D721Med (cell line): ENCODE results near the gene HPSE2.

Experiments used
- DNase-seq: peaks from one replicate; pipeline ENCODE4 v3.0.0; 2011; ENCODE audit warnings: low spot score; ENCODE audit not compliant: insufficient read length
- FAIRE-seq: peaks from 2 replicates; lab custom pipeline; 2011; peaks lifted over from hg19 to GRCh38; lab: Jason Lieb, UNC
- TF ChIP-seq, protein P1 (sequence below): IDR thresholded peaks from 2 replicates; pipeline ENCODE4 v1.5.1; 2012; ENCODE audit warnings: mild to moderate bottlenecking, control low read depth; ENCODE audit not compliant: insufficient read depth; ENCODE audit errors: missing control alignments

Gene HPSE2

DNA sequence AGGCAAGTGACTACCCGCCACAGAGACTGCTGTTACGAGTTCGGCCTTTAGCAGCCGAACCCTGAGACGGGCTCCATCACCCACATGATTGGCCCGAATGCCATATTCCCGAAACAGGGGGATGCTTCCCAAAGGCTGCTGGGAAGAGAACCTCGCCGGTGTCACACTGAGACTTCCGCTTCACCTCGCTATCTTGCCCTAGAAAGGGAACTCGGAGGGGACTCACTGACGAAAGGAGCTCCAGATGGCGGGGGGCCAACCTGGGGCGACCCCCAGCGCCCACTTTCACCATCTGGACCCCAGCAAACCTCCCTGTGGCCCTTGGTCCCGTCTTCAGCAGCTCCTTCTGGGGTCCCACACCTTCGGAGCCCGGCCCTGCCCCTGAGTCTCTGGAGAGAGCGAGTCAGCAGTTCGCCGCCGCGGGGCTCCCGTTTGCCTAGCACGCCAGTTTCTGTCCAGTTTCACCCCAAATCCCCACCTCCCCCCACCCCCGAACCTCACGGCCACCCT lies 789.4 kb downstream of the HPSE2 start:
- DNase-seq (no peak), FAIRE-seq (no peak)

DNA sequence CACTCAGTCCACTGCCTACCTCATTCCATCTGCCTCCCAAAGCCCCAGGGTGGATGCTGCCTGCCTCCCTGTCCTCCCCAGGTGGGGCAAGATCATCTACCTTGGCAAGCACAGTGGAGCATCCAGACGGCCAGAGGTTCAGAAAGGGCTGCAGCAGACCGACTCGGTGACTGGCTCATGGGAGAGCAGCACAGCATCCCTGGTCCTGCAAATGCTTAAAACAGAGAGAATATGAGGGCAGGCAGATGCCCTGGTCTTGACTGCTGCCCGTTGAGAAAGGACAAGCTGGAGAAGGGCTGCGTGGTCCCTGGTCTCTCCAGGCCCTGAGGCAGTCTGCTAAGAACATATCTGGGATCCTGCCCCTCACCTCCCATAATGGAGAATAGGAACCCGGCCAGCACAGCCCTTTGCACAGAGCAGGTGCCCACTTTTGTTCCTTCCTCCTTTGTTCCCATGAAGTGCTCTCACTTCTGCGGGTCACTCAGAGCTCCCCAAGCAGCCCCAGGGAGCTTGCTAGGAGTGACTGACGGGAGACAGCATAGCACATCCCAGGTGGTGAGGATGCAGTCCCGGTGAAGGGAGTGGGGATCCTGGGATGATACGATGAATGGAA lies 790.3 kb downstream of the HPSE2 start:
- TF ChIP-seq, protein P1, sequence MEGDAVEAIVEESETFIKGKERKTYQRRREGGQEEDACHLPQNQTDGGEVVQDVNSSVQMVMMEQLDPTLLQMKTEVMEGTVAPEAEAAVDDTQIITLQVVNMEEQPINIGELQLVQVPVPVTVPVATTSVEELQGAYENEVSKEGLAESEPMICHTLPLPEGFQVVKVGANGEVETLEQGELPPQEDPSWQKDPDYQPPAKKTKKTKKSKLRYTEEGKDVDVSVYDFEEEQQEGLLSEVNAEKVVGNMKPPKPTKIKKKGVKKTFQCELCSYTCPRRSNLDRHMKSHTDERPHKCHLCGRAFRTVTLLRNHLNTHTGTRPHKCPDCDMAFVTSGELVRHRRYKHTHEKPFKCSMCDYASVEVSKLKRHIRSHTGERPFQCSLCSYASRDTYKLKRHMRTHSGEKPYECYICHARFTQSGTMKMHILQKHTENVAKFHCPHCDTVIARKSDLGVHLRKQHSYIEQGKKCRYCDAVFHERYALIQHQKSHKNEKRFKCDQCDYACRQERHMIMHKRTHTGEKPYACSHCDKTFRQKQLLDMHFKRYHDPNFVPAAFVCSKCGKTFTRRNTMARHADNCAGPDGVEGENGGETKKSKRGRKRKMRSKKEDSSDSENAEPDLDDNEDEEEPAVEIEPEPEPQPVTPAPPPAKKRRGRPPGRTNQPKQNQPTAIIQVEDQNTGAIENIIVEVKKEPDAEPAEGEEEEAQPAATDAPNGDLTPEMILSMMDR, result no peak
- no peak for FAIRE-seq
- no peak for DNase-seq

More for the DNA sequence above, 789.4 kb downstream of the HPSE2 start:
- TF ChIP-seq, protein P1, result no peak

GRCh38 chr10:98444314-98445006 lies 791.2 kb downstream of the HPSE2 start:
- no peak for FAIRE-seq
- no peak for DNase-seq
- TF ChIP-seq, protein P1, result no peak

- DNase-seq (no peak), FAIRE-seq (no peak)
- TF ChIP-seq, protein P1, result no peak
Observed at GRCh38 chr10:98438715-98439114, 796.9 kb downstream of the HPSE2 start.

DNA sequence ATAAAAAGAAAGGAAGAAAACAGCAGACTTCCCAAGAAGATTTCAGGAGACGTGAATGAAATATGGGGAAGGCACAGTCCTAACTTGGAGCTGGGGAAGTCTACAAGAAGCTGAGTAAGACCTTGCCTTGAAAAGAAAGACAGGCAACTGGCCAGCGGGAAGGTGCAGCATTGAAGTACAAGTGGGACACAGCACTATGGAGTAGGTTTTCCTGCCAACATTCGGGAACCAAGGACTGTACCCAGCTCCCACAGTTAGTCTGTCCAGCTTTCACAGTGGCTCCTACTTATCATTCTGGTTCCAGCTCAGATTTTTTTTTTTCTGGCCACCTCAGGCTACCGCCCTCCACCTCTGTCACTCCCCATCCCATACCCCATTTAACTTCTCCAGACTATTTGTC lies 798.9 kb downstream of the HPSE2 start:
- TF ChIP-seq, protein P1, result no peak
- DNase-seq (no peak), FAIRE-seq (no peak)

- DNase-seq (no peak), FAIRE-seq (no peak)
- TF ChIP-seq, protein P1, result no peak
Observed at GRCh38 chr10:98435178-98435577, 800.5 kb downstream of the HPSE2 start.
